Right renal cortex interstitium (tissue), 3 donors: ENCODE measurements around the gene SLC12A7. TPM values are rescaled to one million over a fixed set of nuclear protein-coding genes. Genes with fewer than 3 reads are reported as not detected.
"Not testable (repeated sequence)": the region's sequence is repeated elsewhere in the genome, so short reads cannot be mapped to it uniquely, and the experiment has no call there.

Source experiments
- DNase-seq, 3 donors: peaks; one replicate each; pipeline ENCODE4 v3.0.0-alpha.2; 2013; ENCODE audit warnings: low read depth in 3 of 3, low spot score in 2 of 3
- polyA plus RNA-seq, 3 donors: library from polyadenylated mRNA; unstranded; fragments of 120-200 nt; gene quantifications; one replicate each; pipeline ENCODE4 v1.2.1, GENCODE V29; 2013; ENCODE audit not compliant: insufficient read length in 3 of 3

Gene SLC12A7
- polyA plus RNA-seq: 10 to 100 TPM; 27.8 to 32.7 (median 31.7) TPM

- DNase-seq: no peak
Observed at GRCh38 chr5:1111727-1112289, at the start of gene SLC12A7. Gene SLC12A7, minus strand, starts transcription at chr5:1112063. Its CDS starts 72 bp downstream, at chr5:1111991.

GRCh38 chr5:1161108-1161832 lies 49.4 kb upstream of the SLC12A7 start:
- DNase-seq: no peak

- no peak for DNase-seq
Observed at GRCh38 chr5:1159774-1160406, 48.0 kb upstream of the SLC12A7 start.

GRCh38 chr5:1159341-1159675 lies 47.4 kb upstream of the SLC12A7 start:
- no peak for DNase-seq

GRCh38 chr5:1158647-1159340 lies 46.9 kb upstream of the SLC12A7 start:
- no peak for DNase-seq

- not testable (repeated sequence) for DNase-seq
Observed at GRCh38 chr5:1157461-1157986, 45.7 kb upstream of the SLC12A7 start.

- DNase-seq: no peak
Observed at GRCh38 chr5:1156754-1157460, 45.0 kb upstream of the SLC12A7 start.

GRCh38 chr5:1156033-1156753 lies 44.3 kb upstream of the SLC12A7 start:
- DNase-seq: no peak

GRCh38 chr5:1155191-1156032 lies 43.5 kb upstream of the SLC12A7 start:
- no peak for DNase-seq

GRCh38 chr5:1153428-1153827 lies 41.6 kb upstream of the SLC12A7 start:
- no peak for DNase-seq

GRCh38 chr5:1152771-1153282 lies 41.0 kb upstream of the SLC12A7 start:
- DNase-seq: no peak

- no peak for DNase-seq
Observed at GRCh38 chr5:1152156-1152555, 40.3 kb upstream of the SLC12A7 start.

- no peak for DNase-seq
Observed at GRCh38 chr5:1151316-1151715, 39.5 kb upstream of the SLC12A7 start.

GRCh38 chr5:1150866-1151265 lies 39.0 kb upstream of the SLC12A7 start:
- no peak for DNase-seq

- no peak for DNase-seq
Observed at GRCh38 chr5:1144638-1145396, 33.0 kb upstream of the SLC12A7 start.

GRCh38 chr5:1144089-1144488 lies 32.2 kb upstream of the SLC12A7 start:
- DNase-seq: no peak

- no peak for DNase-seq
Observed at GRCh38 chr5:1143670-1143951, 31.7 kb upstream of the SLC12A7 start.

GRCh38 chr5:1142886-1143669 lies 31.2 kb upstream of the SLC12A7 start:
- DNase-seq: no peak
